ENCODE data around the gene ARHGAP12.

ARHGAP12 gene

GRCh38 chr10:31936086-31936485 is 7.5 kb upstream of the ARHGAP12 start:
- H3K4me3 Mint-ChIP-seq: no peak overlapping the region
- H3K36me3 Mint-ChIP-seq: no peaks in the 10 kb centered on the region
- no peaks in the 10 kb centered on the region for H3K9me3 Mint-ChIP-seq
- no peak overlapping the region for H3K27ac Mint-ChIP-seq
- no peaks in the 10 kb centered on the region for H3K27me3 Mint-ChIP-seq
- H3K4me1 Mint-ChIP-seq: peaks cover 6% of the 10 kb centered on the region

GRCh38 chr10:31935678-31936077 is 7.0 kb upstream of the ARHGAP12 start:
- Mint-ChIP-seq H3K36me3 (no peaks in the 10 kb centered on the region), H3K27me3 (no peaks in the 10 kb centered on the region), H3K9me3 (no peaks in the 10 kb centered on the region), H3K4me3 (no peak overlapping the region), H3K4me1 (peaks cover 2% of the 10 kb centered on the region), H3K27ac (no peak overlapping the region)

- Mint-ChIP-seq H3K27me3 (no peaks in the 10 kb centered on the region), H3K9me3 (no peaks in the 10 kb centered on the region), H3K36me3 (no peaks in the 10 kb centered on the region), H3K27ac (no peak overlapping the region), H3K4me3 (no peak overlapping the region), H3K4me1 (peaks cover 11% of the 10 kb centered on the region)
Measured at GRCh38 chr10:31932838-31933237, 4.2 kb upstream of the ARHGAP12 start.

GRCh38 chr10:31930856-31931255 is 2.2 kb upstream of the ARHGAP12 start:
- H3K9me3 Mint-ChIP-seq: no peaks in the 10 kb centered on the region
- no peak overlapping the region for H3K27ac Mint-ChIP-seq
- H3K36me3 Mint-ChIP-seq: no peaks in the 10 kb centered on the region
- H3K4me3 Mint-ChIP-seq: no peak overlapping the region
- H3K4me1 Mint-ChIP-seq: peaks cover 29% of the 10 kb centered on the region
- no peaks in the 10 kb centered on the region for H3K27me3 Mint-ChIP-seq

- peak overlapping the region; percentile 15 for H3K27ac Mint-ChIP-seq
- H3K4me1 Mint-ChIP-seq: peaks cover 34% of the 10 kb centered on the region
- no peaks in the 10 kb centered on the region for H3K9me3 Mint-ChIP-seq
- H3K36me3 Mint-ChIP-seq: no peaks in the 10 kb centered on the region
- peak overlapping the region; percentile 92 for H3K4me3 Mint-ChIP-seq
- no peaks in the 10 kb centered on the region for H3K27me3 Mint-ChIP-seq
Measured at GRCh38 chr10:31930023-31930751, 1.6 kb upstream of the ARHGAP12 start.

GRCh38 chr10:31929261-31930022 is 811 bp upstream of the ARHGAP12 start:
- Mint-ChIP-seq H3K9me3 (no peaks in the 10 kb centered on the region), H3K4me1 (peaks cover 41% of the 10 kb centered on the region), H3K4me3 (peak overlapping the region; percentile 92), H3K36me3 (no peaks in the 10 kb centered on the region), H3K27me3 (no peaks in the 10 kb centered on the region), H3K27ac (peak overlapping the region; percentile 32)

- Mint-ChIP-seq H3K4me1 (peaks cover 48% of the 10 kb centered on the region), H3K27me3 (no peaks in the 10 kb centered on the region), H3K36me3 (peaks cover 1% of the 10 kb centered on the region), H3K27ac (peak overlapping the region; percentile 49), H3K9me3 (no peaks in the 10 kb centered on the region), H3K4me3 (peak overlapping the region; percentile 92)
Measured at GRCh38 chr10:31927884-31928548, 615 bp downstream of the ARHGAP12 start.

GRCh38 chr10:31927565-31927883 is 1.1 kb downstream of the ARHGAP12 start:
- peak overlapping the region; percentile 49 for H3K27ac Mint-ChIP-seq
- peaks cover 51% of the 10 kb centered on the region for H3K4me1 Mint-ChIP-seq
- peak overlapping the region; percentile 92 for H3K4me3 Mint-ChIP-seq
- H3K27me3 Mint-ChIP-seq: no peaks in the 10 kb centered on the region
- no peaks in the 10 kb centered on the region for H3K9me3 Mint-ChIP-seq
- peaks cover 1% of the 10 kb centered on the region for H3K36me3 Mint-ChIP-seq

- H3K9me3 Mint-ChIP-seq: no peaks in the 10 kb centered on the region
- H3K4me3 Mint-ChIP-seq: peak overlapping the region; percentile 92
- H3K27me3 Mint-ChIP-seq: no peaks in the 10 kb centered on the region
- H3K27ac Mint-ChIP-seq: peak overlapping the region; percentile 49
- peaks cover 56% of the 10 kb centered on the region for H3K4me1 Mint-ChIP-seq
- peaks cover 1% of the 10 kb centered on the region for H3K36me3 Mint-ChIP-seq
Measured at GRCh38 chr10:31926765-31927564, 1.7 kb downstream of the ARHGAP12 start.

GRCh38 chr10:31926160-31926559 is 2.5 kb downstream of the ARHGAP12 start:
- Mint-ChIP-seq H3K9me3 (no peaks in the 10 kb centered on the region), H3K4me1 (peaks cover 64% of the 10 kb centered on the region), H3K27me3 (no peaks in the 10 kb centered on the region), H3K4me3 (no peak overlapping the region), H3K36me3 (peaks cover 1% of the 10 kb centered on the region), H3K27ac (no peak overlapping the region)

- Mint-ChIP-seq H3K9me3 (no peaks in the 10 kb centered on the region), H3K4me1 (peaks cover 66% of the 10 kb centered on the region), H3K4me3 (peak overlapping the region; percentile 51), H3K36me3 (peaks cover 1% of the 10 kb centered on the region), H3K27ac (peak overlapping the region; percentile 76), H3K27me3 (no peaks in the 10 kb centered on the region)
Measured at GRCh38 chr10:31924833-31925232, 3.8 kb downstream of the ARHGAP12 start.

GRCh38 chr10:31923389-31923788 is 5.2 kb downstream of the ARHGAP12 start:
- Mint-ChIP-seq H3K27me3 (no peaks in the 10 kb centered on the region), H3K4me1 (peaks cover 70% of the 10 kb centered on the region), H3K9me3 (no peaks in the 10 kb centered on the region), H3K27ac (no peak overlapping the region), H3K36me3 (peaks cover 1% of the 10 kb centered on the region), H3K4me3 (no peak overlapping the region)

GRCh38 chr10:31921031-31921430 is 7.6 kb downstream of the ARHGAP12 start:
- Mint-ChIP-seq H3K27me3 (no peaks in the 10 kb centered on the region), H3K9me3 (no peaks in the 10 kb centered on the region), H3K4me1 (peaks cover 64% of the 10 kb centered on the region), H3K27ac (no peak overlapping the region), H3K36me3 (peaks cover 1% of the 10 kb centered on the region), H3K4me3 (peak overlapping the region; percentile 54)

- Mint-ChIP-seq H3K4me1 (peaks cover 63% of the 10 kb centered on the region), H3K9me3 (no peaks in the 10 kb centered on the region), H3K4me3 (no peak overlapping the region)
Measured at GRCh38 chr10:31920538-31920937, 8.1 kb downstream of the ARHGAP12 start.

GRCh38 chr10:31918671-31919409 is 9.8 kb downstream of the ARHGAP12 start:
- Mint-ChIP-seq H3K4me1 (peaks cover 55% of the 10 kb centered on the region), H3K4me3 (no peak overlapping the region), H3K27me3 (no peaks in the 10 kb centered on the region), H3K9me3 (no peaks in the 10 kb centered on the region), H3K27ac (no peak overlapping the region), H3K36me3 (peaks cover 2% of the 10 kb centered on the region)

More at GRCh38 chr10:31920538-31920937, 8.1 kb downstream of the ARHGAP12 start:
- no peak overlapping the region for H3K27ac Mint-ChIP-seq
- H3K27me3 Mint-ChIP-seq: no peaks in the 10 kb centered on the region
- H3K36me3 Mint-ChIP-seq: peaks cover 1% of the 10 kb centered on the region
